Thyroid gland (tissue), 4 donors: ENCODE data around the gene SYNE4. TPM values are rescaled to one million over a fixed set of nuclear protein-coding genes. Genes with fewer than 3 reads are reported as not detected.
"Not testable (repeated sequence)": the region's sequence is repeated elsewhere in the genome, so short reads cannot be mapped to it uniquely, and the experiment has no call there.

Experiments used
- DNase-seq, 2 donors: peaks; one replicate each; pipeline ENCODE4 v3.0.0-alpha.2; 2019
- H3K27ac ChIP-seq, 3 donors: fragments of 200-600 bp; sonication (generic); 1 replicate in 2 of 3; 2 replicates in 1 of 3; pipeline ENCODE4 v1.5.1; 2016 to 2019; ENCODE audit warnings: mild to moderate bottlenecking in 1 of 3, moderate library complexity in 1 of 3
- H3K27me3 ChIP-seq: fragments of 200-600 bp; sonication (generic); one replicate; pipeline ENCODE4 v1.5.1; 2019
- H3K36me3 ChIP-seq, 2 donors: fragments of 200-600 bp; sonication (generic); one replicate each; pipeline ENCODE4 v1.5.1; 2016 to 2019
- H3K4me1 ChIP-seq, 2 donors: fragments of 200-600 bp; sonication (generic); one replicate each; pipeline ENCODE4 v1.5.1; 2017 to 2019
- H3K4me3 ChIP-seq, 3 donors: fragments of 200-600 bp; sonication (generic); replicated peaks in 1 of 3; 1 replicate in 2 of 3; 2 replicates in 1 of 3; pipeline ENCODE4 v1.5.1; 2016; ENCODE audit warnings: mild to moderate bottlenecking in 1 of 3
- H3K9me3 ChIP-seq: fragments of 200-600 bp; sonication (generic); one replicate; pipeline ENCODE4 v1.5.1; 2017
- CTCF ChIP-seq, 6 experiments: fragments of 200-600 bp in 3 of 6; fragments of 450-650 bp in 3 of 6; sonication (generic) in 3 of 6; IDR thresholded peaks; one replicate each; pipeline ENCODE4 v1.5.1; 2016 to 2019; ENCODE audit warnings: antibody characterized with exemption in 6 of 6, mild to moderate bottlenecking in 2 of 6, inconsistent platforms in 1 of 6, moderate library complexity in 1 of 6
- POLR2A ChIP-seq, 2 donors: fragments of 450-650 bp; IDR thresholded peaks; one replicate each; pipeline ENCODE4 v1.6.1; 2017; ENCODE audit warnings: antibody characterized with exemption in 2 of 2, mild to moderate bottlenecking in 2 of 2, moderate library complexity in 1 of 2
- WGBS, 2 donors: methylation state at CpG; one replicate each; pipeline ENCODE4 v1.1.5; 2017; 5-methylcytosine and 5-hydroxymethylcytosine counted together
- intact Hi-C: fragments of 100-400 bp; cut with DNase I; formaldehyde crosslinking; loops from one replicate; pipeline ENCODE4 v1.15.1; 2023
- total RNA-seq, 4 donors: library from RNA; depleted of rRNA; stranded (reverse); fragments of >200 nt; gene quantifications; one replicate each; pipeline ENCODE4 v1.2.3, GENCODE V29; 2016

SYNE4 gene
- total RNA-seq, 4 donors from 2014 or later: 9.7 to 15.4 (median 12.6) TPM

GRCh38 chr19:35986111-35986510 lies 22.5 kb downstream of the SYNE4 start:
- DNase-seq: no peak

GRCh38 chr19:35983177-35983576 lies 25.4 kb downstream of the SYNE4 start:
- WGBS, 2 donors: 80 to 81% methylated on average over 8 of the region's 8 CpGs
- no peaks in the 10 kb centered on the region for H3K9me3 ChIP-seq
- H3K4me1 ChIP-seq: peaks cover 7 to 8% of the 10 kb centered on the region in 2 donors
- H3K4me3 ChIP-seq: no peak overlapping the region
- H3K27me3 ChIP-seq: peaks cover 18% of the 10 kb centered on the region
- no peak for DNase-seq
- no peak overlapping the region for H3K27ac ChIP-seq
- intact Hi-C loops: no loop called here
- no peaks in the 10 kb centered on the region for H3K36me3 ChIP-seq
- TF ChIP-seq CTCF (IDR thresholded peaks at IDR 0.05) (no peak), POLR2A (IDR thresholded peaks at IDR 0.05) (no peak)

More at GRCh38 chr19:35986111-35986510, 22.5 kb downstream of the SYNE4 start:
- WGBS, 2 donors: 60 to 84% methylated on average over 2 to 4 of the region's 5 CpGs
- H3K27ac ChIP-seq: no peak overlapping the region
- no peaks in the 10 kb centered on the region for H3K36me3 ChIP-seq
- peaks cover 18% of the 10 kb centered on the region for H3K27me3 ChIP-seq
- H3K4me3 ChIP-seq: no peak overlapping the region
- no peak for TF ChIP-seq CTCF (IDR thresholded peaks at IDR 0.05)
- no peak for TF ChIP-seq POLR2A (IDR thresholded peaks at IDR 0.05)
- no peaks in the 10 kb centered on the region for H3K9me3 ChIP-seq
- H3K4me1 ChIP-seq: peaks cover 7 to 8% of the 10 kb centered on the region in 2 donors
- intact Hi-C loops: no loop called here

GRCh38 chr19:35980997-35981396 lies 27.6 kb downstream of the SYNE4 start:
- H3K27ac ChIP-seq, H3K4me3 ChIP-seq, DNase-seq, H3K9me3 ChIP-seq, intact Hi-C loops, H3K4me1 ChIP-seq, H3K27me3 ChIP-seq, H3K36me3 ChIP-seq: not testable (repeated sequence)
- WGBS, 2 donors: 82 to 88% methylated on average over 4 of the region's 4 CpGs

- intact Hi-C loops: no loop called here
- H3K4me1 ChIP-seq: no peaks in the 10 kb centered on the region
- TF ChIP-seq CTCF (IDR thresholded peaks at IDR 0.05) (no peak), POLR2A (IDR thresholded peaks at IDR 0.05) (no peak)
- no peaks in the 10 kb centered on the region for H3K27me3 ChIP-seq
- DNase-seq: no peak
- H3K27ac ChIP-seq: no peak overlapping the region
- WGBS, 2 donors: 54 to 63% methylated on average over 15 to 20 of the region's 20 CpGs
- H3K9me3 ChIP-seq: no peaks in the 10 kb centered on the region
- no peaks in the 10 kb centered on the region for H3K36me3 ChIP-seq
- H3K4me3 ChIP-seq: no peak overlapping the region
Observed at GRCh38 chr19:35978832-35979365, 29.7 kb downstream of the SYNE4 start.

GRCh38 chr19:35978271-35978670 lies 30.3 kb downstream of the SYNE4 start:
- Histone ChIP-seq H3K27ac (no peak overlapping the region), H3K4me1 (no peaks in the 10 kb centered on the region), H3K36me3 (no peaks in the 10 kb centered on the region), H3K9me3 (no peaks in the 10 kb centered on the region), H3K4me3 (no peak overlapping the region), H3K27me3 (no peaks in the 10 kb centered on the region)
- WGBS, 2 donors: 45 to 53% methylated on average over 5 of the region's 5 CpGs
- TF ChIP-seq CTCF (IDR thresholded peaks at IDR 0.05) (no peak), POLR2A (IDR thresholded peaks at IDR 0.05) (no peak)
- intact Hi-C loops: no loop called here
- no peak for DNase-seq
